ENCODE results near the gene GRM8.
"Not testable (repeated sequence)": the region's sequence is repeated elsewhere in the genome, so short reads cannot be mapped to it uniquely, and the experiment has no call there.

GRM8 gene

GRCh38 chr7:126907657-126908056, 345.1 kb downstream of the GRM8 start:
- DNase-seq = not testable (repeated sequence)

- DNase-seq = not testable (repeated sequence)
These were observed 347.5 kb downstream of the GRM8 start for GRCh38 chr7:126905255-126905654.

- not testable (repeated sequence) for DNase-seq
These were observed 351.5 kb downstream of the GRM8 start for GRCh38 chr7:126901041-126901765.

- DNase-seq = not testable (repeated sequence)
These were observed 364.8 kb downstream of the GRM8 start for GRCh38 chr7:126887980-126888379.

GRCh38 chr7:126887560-126887959, 365.2 kb downstream of the GRM8 start:
- not testable (repeated sequence) for DNase-seq

GRCh38 chr7:126882730-126883129, 370.0 kb downstream of the GRM8 start:
- DNase-seq = not testable (repeated sequence)

- DNase-seq = not testable (repeated sequence)
These were observed 370.8 kb downstream of the GRM8 start for GRCh38 chr7:126881908-126882307.

- no peak for DNase-seq
These were observed 371.4 kb downstream of the GRM8 start for GRCh38 chr7:126881315-126881714.

- DNase-seq = not testable (repeated sequence)
These were observed 376.2 kb downstream of the GRM8 start for GRCh38 chr7:126876536-126876935.

- DNase-seq = no peak
These were observed 395.9 kb downstream of the GRM8 start for GRCh38 chr7:126856691-126857291.

- no peak for DNase-seq
These were observed 407.4 kb downstream of the GRM8 start for GRCh38 chr7:126845331-126845730.

GRCh38 chr7:126843883-126844282, 408.9 kb downstream of the GRM8 start:
- no peak for DNase-seq

GRCh38 chr7:126843336-126843735, 409.4 kb downstream of the GRM8 start:
- peak in 1 of 2 donors; percentile 41 for DNase-seq

GRCh38 chr7:126842451-126842850, 410.3 kb downstream of the GRM8 start:
- DNase-seq = no peak

- DNase-seq = no peak
These were observed 411.9 kb downstream of the GRM8 start for GRCh38 chr7:126840869-126841268.

- no peak for DNase-seq
These were observed 413.1 kb downstream of the GRM8 start for GRCh38 chr7:126839624-126840023.

- DNase-seq = no peak
These were observed 414.5 kb downstream of the GRM8 start for GRCh38 chr7:126838194-126838593.

- not testable (repeated sequence) for DNase-seq
These were observed 421.5 kb downstream of the GRM8 start for GRCh38 chr7:126831241-126831640.

- no peak for DNase-seq
These were observed 431.8 kb downstream of the GRM8 start for GRCh38 chr7:126820925-126821324.

GRCh38 chr7:126819197-126819484, 433.6 kb downstream of the GRM8 start:
- DNase-seq = no peak

- no peak for DNase-seq
These were observed 434.1 kb downstream of the GRM8 start for GRCh38 chr7:126818393-126819196.

- no peak for DNase-seq
These were observed 443.6 kb downstream of the GRM8 start for GRCh38 chr7:126809188-126809587.

GRCh38 chr7:126806614-126807013, 446.1 kb downstream of the GRM8 start:
- no peak for DNase-seq

- DNase-seq = no peak
These were observed 447.4 kb downstream of the GRM8 start for GRCh38 chr7:126805351-126805750.

Measured in hippocampal formation (tissue), 2 donors.